Transverse colon (tissue), 4 donors: Measurements from ENCODE around the gene PRRT3.

Experiments used
- EP300 ChIP-seq: sonication (generic); formaldehyde crosslinking; IDR thresholded peaks from one replicate; pipeline ENCODE4 v1.6.1; 2017; ENCODE audit warnings: antibody characterized with exemption, low read depth
- POLR2A ChIP-seq: fragments of 450-650 bp; IDR thresholded peaks from one replicate; pipeline ENCODE4 v1.6.1; 2016; ENCODE audit warnings: antibody characterized with exemption, mild to moderate bottlenecking, moderate library complexity
- POLR2AphosphoS5 ChIP-seq, 3 donors: sonication (generic); formaldehyde crosslinking; IDR thresholded peaks; one replicate each; pipeline ENCODE4 v1.6.1; 2016; ENCODE audit warnings: antibody characterized with exemption in 3 of 3
- TF ChIP-seq, protein P1 (sequence below), 5 experiments: fragments of 200-600 bp in 3 of 5; fragments of 450-650 bp in 2 of 5; sonication (generic) in 3 of 5; IDR thresholded peaks; 1 replicate in 2 of 5; 2 replicates in 3 of 5; pipeline ENCODE4 v1.5.1; 2016 to 2017; ENCODE audit warnings: antibody characterized with exemption in 5 of 5, inconsistent platforms in 3 of 5, mild to moderate bottlenecking in 2 of 5, moderate library complexity in 1 of 5

GRCh38 chr3:9978710-9979305 is 26.6 kb upstream of the PRRT3 start:
- TF ChIP-seq, protein P1, sequence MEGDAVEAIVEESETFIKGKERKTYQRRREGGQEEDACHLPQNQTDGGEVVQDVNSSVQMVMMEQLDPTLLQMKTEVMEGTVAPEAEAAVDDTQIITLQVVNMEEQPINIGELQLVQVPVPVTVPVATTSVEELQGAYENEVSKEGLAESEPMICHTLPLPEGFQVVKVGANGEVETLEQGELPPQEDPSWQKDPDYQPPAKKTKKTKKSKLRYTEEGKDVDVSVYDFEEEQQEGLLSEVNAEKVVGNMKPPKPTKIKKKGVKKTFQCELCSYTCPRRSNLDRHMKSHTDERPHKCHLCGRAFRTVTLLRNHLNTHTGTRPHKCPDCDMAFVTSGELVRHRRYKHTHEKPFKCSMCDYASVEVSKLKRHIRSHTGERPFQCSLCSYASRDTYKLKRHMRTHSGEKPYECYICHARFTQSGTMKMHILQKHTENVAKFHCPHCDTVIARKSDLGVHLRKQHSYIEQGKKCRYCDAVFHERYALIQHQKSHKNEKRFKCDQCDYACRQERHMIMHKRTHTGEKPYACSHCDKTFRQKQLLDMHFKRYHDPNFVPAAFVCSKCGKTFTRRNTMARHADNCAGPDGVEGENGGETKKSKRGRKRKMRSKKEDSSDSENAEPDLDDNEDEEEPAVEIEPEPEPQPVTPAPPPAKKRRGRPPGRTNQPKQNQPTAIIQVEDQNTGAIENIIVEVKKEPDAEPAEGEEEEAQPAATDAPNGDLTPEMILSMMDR (IDR thresholded peaks at IDR 0.05), result no peak
- no peak for TF ChIP-seq POLR2AphosphoS5 (IDR thresholded peaks at IDR 0.05)
- TF ChIP-seq EP300, result no peak
- no peak for TF ChIP-seq POLR2A
